Measurements from ENCODE around the gene SSTR3. TPM values are rescaled to one million over a fixed set of nuclear protein-coding genes. Genes with fewer than 3 reads are reported as not detected.

SSTR3 gene
- total RNA-seq, 2 experiments from 2014 or later: 1.9 to 2.1 TPM

DNA sequence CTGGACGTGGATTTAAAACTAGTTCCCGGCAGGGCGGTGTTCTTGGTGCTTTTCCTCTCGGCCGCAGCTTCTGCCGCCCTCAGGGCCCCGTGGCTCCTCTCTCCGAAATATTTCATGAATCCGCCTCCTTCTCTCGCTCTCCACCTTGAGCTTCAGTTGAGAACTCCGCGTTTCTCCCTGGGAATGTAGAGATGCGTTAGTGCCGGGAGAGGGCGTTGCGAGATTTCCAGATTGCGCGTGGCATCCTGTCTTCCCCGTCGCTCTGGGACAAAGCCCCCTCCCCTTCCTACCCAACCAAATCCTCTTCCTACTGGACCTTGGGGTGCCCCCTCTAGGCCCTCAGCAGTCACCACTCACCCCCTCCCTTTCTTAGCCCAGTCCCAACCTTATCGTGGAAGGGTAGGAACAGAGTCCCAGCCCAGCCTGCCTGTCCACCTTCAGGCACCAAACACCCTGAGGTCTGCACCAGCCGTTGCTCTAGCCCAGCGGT is 47.3 kb upstream of the SSTR3 start:
- Mint-ChIP-seq H3K27ac (no peak overlapping the region), H3K4me1 (ENCODE audit: low read depth) (peaks cover 24% of the 10 kb centered on the region), H3K4me3 (peak overlapping the region; percentile 3), H3K9me3 (no peaks in the 10 kb centered on the region), H3K36me3 (ENCODE audit: low read depth) (no peaks in the 10 kb centered on the region), H3K27me3 (no peaks in the 10 kb centered on the region)
- Histone ChIP-seq H3K36me3 (ENCODE audit: insufficient read depth, low read length) (no peaks in the 10 kb centered on the region), H3K4me1 (ENCODE audit: insufficient read depth, low read length) (peaks cover 25% of the 10 kb centered on the region), H3K9me3 (ENCODE audit: control insufficient read depth in 1 of 2, insufficient read depth in 1 of 2, low read length in 2 of 2) (peaks cover 9% of the 10 kb centered on the region in 2 experiments), H3K27me3 (ENCODE audit: control insufficient read depth in 1 of 2, insufficient read depth in 2 of 2, low read length in 2 of 2) (no peaks in the 10 kb centered on the region), H3K27ac (ENCODE audit: low read depth in 1 of 2, low read length in 2 of 2) (no peak overlapping the region), H3K4me3 (ENCODE audit: low read length) (no peak overlapping the region)
- ChIA-PET POLR2A (interaction anchor here (0.6 to 5.1 kb wide), 9 partner anchors 9 to 227 kb away, joined by 3 to 57 read pairs (median 4); partner anchors contain the start of gene RAC2), CTCF (interaction anchor here (0.6 to 5.2 kb wide), 21 partner anchors 8 to 290 kb away, joined by 3 to 139 read pairs (median 3); partner anchors contain the start of gene RAC2)
- DNase-seq: peak in 4 of 14 experiments; percentile 38 to 77 (median 68)
- TF ChIP-seq, protein P1, sequence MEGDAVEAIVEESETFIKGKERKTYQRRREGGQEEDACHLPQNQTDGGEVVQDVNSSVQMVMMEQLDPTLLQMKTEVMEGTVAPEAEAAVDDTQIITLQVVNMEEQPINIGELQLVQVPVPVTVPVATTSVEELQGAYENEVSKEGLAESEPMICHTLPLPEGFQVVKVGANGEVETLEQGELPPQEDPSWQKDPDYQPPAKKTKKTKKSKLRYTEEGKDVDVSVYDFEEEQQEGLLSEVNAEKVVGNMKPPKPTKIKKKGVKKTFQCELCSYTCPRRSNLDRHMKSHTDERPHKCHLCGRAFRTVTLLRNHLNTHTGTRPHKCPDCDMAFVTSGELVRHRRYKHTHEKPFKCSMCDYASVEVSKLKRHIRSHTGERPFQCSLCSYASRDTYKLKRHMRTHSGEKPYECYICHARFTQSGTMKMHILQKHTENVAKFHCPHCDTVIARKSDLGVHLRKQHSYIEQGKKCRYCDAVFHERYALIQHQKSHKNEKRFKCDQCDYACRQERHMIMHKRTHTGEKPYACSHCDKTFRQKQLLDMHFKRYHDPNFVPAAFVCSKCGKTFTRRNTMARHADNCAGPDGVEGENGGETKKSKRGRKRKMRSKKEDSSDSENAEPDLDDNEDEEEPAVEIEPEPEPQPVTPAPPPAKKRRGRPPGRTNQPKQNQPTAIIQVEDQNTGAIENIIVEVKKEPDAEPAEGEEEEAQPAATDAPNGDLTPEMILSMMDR (IDR thresholded peaks at IDR 0.05): peak; percentile 56
- peak; percentile 71 for ATAC-seq (ENCODE audit: poor library complexity)
- intact Hi-C loops (cut with DNase I, micrococcal nuclease): loop anchor here (1.0 to 5.0 kb wide), 7 partner anchors 15 to 477 kb away; partner anchors contain the start of gene RAC2 (in 1 of the 2)

- intact Hi-C loops (cut with DNase I, micrococcal nuclease): loop anchor here in 1 of 2 experiments (1.0 kb wide), 1 partner anchor 15 kb away; the partner anchor contains the start of gene RAC2
- Mint-ChIP-seq H3K9me3 (no peaks in the 10 kb centered on the region), H3K4me1 (ENCODE audit: low read depth) (peaks cover 24% of the 10 kb centered on the region), H3K27me3 (no peaks in the 10 kb centered on the region), H3K27ac (no peak overlapping the region), H3K36me3 (ENCODE audit: low read depth) (no peaks in the 10 kb centered on the region), H3K4me3 (peak overlapping the region; percentile 4)
- Histone ChIP-seq H3K27me3 (ENCODE audit: control insufficient read depth in 1 of 2, insufficient read depth in 2 of 2, low read length in 2 of 2) (no peaks in the 10 kb centered on the region), H3K9me3 (ENCODE audit: control insufficient read depth in 1 of 2, insufficient read depth in 1 of 2, low read length in 2 of 2) (peaks cover 2% of the 10 kb centered on the region in 2 experiments), H3K27ac (ENCODE audit: low read depth in 1 of 2, low read length in 2 of 2) (no peak overlapping the region), H3K4me1 (ENCODE audit: insufficient read depth, low read length) (peaks cover 25% of the 10 kb centered on the region), H3K36me3 (ENCODE audit: insufficient read depth, low read length) (no peaks in the 10 kb centered on the region), H3K4me3 (ENCODE audit: low read length) (no peak overlapping the region)
- POLR2A ChIA-PET: interaction anchor here (0.7 to 5.1 kb wide), 6 partner anchors 15 to 228 kb away, joined by 3 to 57 read pairs (median 6); partner anchors contain the start of gene RAC2
- ATAC-seq (ENCODE audit: poor library complexity) (no peak), DNase-seq (no peak)
- TF ChIP-seq, protein P1 (IDR thresholded peaks at IDR 0.05): no peak
- CTCF ChIA-PET: interaction anchor here (0.6 to 5.2 kb wide), 21 partner anchors 9 to 289 kb away, joined by 3 to 139 read pairs (median 3); partner anchors contain the start of gene RAC2
Observed at GRCh38 chr22:37258753-37259401, 46.6 kb upstream of the SSTR3 start.

DNA sequence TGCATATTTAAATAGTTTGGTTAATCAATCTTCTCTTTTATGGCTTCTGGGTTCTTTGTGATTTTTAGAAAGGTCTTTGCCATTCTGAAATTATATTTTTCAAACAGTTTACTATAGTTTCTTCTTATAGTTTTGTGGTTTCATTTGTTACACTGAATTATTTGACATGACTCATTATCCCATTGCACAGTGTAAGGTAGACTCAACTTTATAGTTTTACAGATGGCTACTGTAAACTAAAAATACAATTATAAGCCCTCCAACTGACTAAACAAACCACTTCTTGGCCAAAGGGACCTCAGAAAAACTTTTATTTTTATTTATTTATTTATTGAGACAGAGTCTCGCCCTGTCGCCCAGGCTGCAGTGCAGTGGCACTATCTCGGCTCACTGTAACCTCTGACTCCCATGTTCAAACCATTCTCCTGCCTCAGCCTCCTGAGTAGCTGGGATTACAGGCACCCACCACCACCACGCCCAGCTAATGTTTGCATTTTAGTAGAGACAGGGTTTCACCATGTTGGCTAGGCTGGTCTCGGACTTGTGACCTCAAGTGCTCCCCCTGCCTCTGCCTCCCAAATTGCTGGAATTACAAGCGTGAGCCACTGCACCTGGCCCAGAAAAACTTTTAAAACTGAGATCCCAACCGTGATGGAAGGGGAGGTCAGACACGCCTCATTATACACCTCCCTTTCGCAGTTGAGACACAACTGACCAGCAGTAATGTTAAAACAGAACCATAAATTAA is 45.9 kb upstream of the SSTR3 start:
- no peaks in the 10 kb centered on the region for H3K27me3 Mint-ChIP-seq
- CTCF ChIA-PET: interaction anchor here (1.4 to 5.2 kb wide), 3 partner anchors 9 to 25 kb away, joined by 4 to 139 read pairs (median 5); partner anchors contain the start of gene RAC2
- DNase-seq: no peak
- H3K27ac Mint-ChIP-seq: no peak overlapping the region
- no peaks in the 10 kb centered on the region for H3K9me3 Mint-ChIP-seq
- TF ChIP-seq, protein P1 (IDR thresholded peaks at IDR 0.05): no peak
- H3K4me3 ChIP-seq (ENCODE audit: low read length): no peak overlapping the region
- no peak overlapping the region for H3K27ac ChIP-seq (ENCODE audit: low read depth in 1 of 2, low read length in 2 of 2)
- peaks cover 25% of the 10 kb centered on the region for H3K4me1 ChIP-seq (ENCODE audit: insufficient read depth, low read length)
- POLR2A ChIA-PET: interaction anchor here (4.3 to 5.1 kb wide), 2 partner anchors 14 to 20 kb away, joined by 31 to 57 read pairs; partner anchors contain the start of gene RAC2
- H3K36me3 Mint-ChIP-seq (ENCODE audit: low read depth): no peaks in the 10 kb centered on the region
- H3K4me3 Mint-ChIP-seq: no peak overlapping the region
- H3K4me1 Mint-ChIP-seq (ENCODE audit: low read depth): peaks cover 24% of the 10 kb centered on the region
- H3K9me3 ChIP-seq (ENCODE audit: control insufficient read depth in 1 of 2, insufficient read depth in 1 of 2, low read length in 2 of 2): no peaks in the 10 kb centered on the region
- no peaks in the 10 kb centered on the region for H3K36me3 ChIP-seq (ENCODE audit: insufficient read depth, low read length)
- H3K27me3 ChIP-seq (ENCODE audit: control insufficient read depth in 1 of 2, insufficient read depth in 2 of 2, low read length in 2 of 2): no peaks in the 10 kb centered on the region
- intact Hi-C loops (cut with DNase I, micrococcal nuclease): no loop called here
- ATAC-seq (ENCODE audit: poor library complexity): no peak
